ENCODE results near the gene SOHLH1.

GRCh38 chr9:135661816-135662560, 37.3 kb downstream of the SOHLH1 start:
- TF ChIP-seq YY1 (IDR thresholded peaks at IDR 0.05; ENCODE audit: insufficient read depth, insufficient read length) = no peak
- TF ChIP-seq SUZ12 (IDR thresholded peaks at IDR 0.05; ENCODE audit: extremely low read depth, insufficient read depth, insufficient read length) = no peak
- TF ChIP-seq ZNF274 (IDR thresholded peaks at IDR 0.05; ENCODE audit: low read depth, low read length) = no peak

All from NT2/D1 (cell line).